OCI-M2 (cell line): ENCODE measurements around the gene ATXN7.

Experiments
- DNase-seq: peaks from one replicate; lab custom pipeline; 2025; ENCODE audit not compliant: unreplicated experiment; lab: John Stamatoyannopoulos, UW

Gene ATXN7

DNA sequence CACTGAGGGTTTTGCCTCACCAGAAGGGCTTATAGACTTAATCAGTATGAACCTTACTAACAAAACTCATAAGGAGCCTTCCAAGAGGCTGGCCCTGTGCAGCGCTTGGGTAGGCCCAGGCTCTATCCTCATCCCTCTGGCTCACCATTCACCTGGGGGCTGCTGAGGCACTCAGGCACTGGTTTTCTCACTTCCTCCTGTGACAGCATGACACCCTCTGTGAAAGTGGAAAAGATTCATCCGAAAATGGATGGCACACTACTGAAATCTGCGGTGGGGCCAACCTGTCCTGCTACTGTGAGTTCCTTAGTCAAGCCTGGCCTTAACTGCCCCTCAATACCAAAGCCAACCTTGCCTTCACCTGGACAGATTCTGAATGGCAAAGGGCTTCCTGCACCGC is 118.3 kb downstream of the ATXN7 start:
- DNase-seq = no peak

GRCh38 chr3:63984391-63984790 is 120.7 kb downstream of the ATXN7 start:
- no peak for DNase-seq

- no peak for DNase-seq
Measured at GRCh38 chr3:63986146-63986545, 122.5 kb downstream of the ATXN7 start.

DNA sequence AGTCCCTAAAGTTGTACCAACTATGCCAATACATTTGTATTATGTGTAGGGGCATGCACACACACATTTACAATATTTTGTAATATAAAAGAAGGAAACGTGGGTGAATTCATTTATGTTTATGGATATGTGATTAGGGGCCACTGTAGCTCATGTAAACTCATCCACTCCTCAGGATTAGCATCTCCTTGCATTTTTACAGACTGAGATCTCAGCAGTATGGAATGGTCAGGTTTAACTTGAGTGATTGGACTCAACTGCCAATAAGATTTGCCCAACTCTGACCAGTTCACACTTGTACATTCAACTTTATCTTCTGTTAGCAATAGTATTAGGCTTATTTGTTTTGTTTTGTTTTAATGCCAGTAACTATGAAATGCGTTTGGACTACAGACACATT is 123.2 kb downstream of the ATXN7 start:
- no peak for DNase-seq

GRCh38 chr3:63988943-63989342 is 125.3 kb downstream of the ATXN7 start:
- no peak for DNase-seq

DNA sequence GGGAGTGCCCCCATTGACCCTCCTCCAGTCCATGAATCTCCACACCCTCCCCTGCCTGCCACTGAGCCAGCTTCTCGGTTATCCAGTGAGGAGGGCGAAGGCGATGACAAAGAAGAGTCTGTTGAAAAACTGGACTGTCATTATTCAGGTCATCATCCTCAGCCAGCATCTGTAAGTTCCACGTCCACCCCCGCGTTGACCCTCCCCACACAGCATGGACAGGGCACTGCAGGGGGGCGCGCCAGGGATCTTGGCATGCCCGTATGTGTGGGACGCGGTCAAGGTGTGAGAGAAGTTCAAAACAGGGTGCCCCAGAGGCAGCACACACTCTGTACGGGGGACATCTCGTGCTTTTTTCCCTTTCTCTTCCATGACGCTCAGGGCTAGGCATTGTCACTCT is 126.5 kb downstream of the ATXN7 start:
- no peak for DNase-seq

DNA sequence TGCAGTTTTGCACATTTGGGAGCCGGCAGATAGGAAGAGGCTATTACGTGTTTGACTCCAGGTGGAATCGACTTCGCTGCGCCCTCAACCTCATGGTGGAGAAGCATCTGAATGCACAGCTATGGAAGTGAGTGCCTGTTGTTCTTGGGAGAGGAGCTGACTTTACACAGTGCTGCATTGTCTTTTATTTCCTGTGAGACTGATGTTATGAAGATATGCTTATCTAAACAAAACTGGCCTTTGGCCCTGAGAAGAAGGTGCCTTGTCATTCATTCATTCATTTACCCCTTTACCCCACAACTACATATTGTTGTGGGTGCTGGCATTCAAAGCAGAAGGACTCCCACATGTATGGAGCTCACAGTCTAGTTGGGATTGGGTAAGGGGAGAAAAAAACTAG is 127.1 kb downstream of the ATXN7 start:
- no peak for DNase-seq

GRCh38 chr3:63991666-63992065 is 128.0 kb downstream of the ATXN7 start:
- DNase-seq = no peak

GRCh38 chr3:63992516-63993209 is 129.0 kb downstream of the ATXN7 start:
- DNase-seq = no peak

GRCh38 chr3:63993653-63994079 is 130.0 kb downstream of the ATXN7 start:
- no peak for DNase-seq

GRCh38 chr3:63995086-63995485 is 131.4 kb downstream of the ATXN7 start:
- DNase-seq = no peak

DNA sequence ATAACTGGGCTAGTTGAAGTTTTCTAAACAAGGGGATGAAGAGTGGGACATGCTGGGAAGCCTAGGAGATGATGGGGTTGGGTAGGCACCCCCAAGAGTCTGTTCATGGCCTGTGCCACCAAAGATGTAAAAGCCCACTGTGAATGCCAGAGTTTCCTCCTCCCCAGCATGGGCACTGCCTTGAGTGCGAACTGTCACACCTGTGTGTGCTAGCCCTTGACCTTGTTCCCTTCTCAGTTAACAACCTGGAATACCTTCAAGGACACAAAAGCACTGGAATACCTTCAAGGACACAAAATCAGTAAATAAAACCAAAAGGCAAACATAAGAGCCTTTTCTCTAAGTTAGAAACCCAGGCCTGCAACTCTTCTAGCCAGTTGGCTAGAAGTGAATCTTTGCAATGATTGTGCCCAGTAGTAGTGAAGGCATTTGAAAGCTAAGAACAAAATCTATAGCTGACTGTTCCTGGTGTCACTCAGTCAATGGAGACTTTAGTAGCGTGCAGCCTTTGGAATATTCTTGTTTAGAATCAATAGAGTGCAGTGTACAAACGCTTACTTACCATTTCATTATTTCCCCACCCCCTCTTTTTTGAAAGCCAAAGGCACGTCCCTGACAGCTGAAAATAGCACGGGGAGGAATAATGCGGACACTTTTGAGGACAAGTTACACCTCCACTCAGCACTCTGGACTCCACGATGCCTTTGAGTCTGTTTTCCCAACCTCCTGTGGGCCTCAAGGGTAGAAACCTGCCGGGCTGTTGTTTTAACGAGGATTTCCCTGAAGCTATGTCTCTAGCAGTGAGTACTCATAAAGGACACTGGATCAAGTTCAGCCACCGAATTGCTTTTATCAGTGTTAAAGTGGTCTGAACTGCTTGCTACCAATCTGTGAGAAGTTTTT is 135.4 kb downstream of the ATXN7 start:
- no peak for DNase-seq

- no peak for DNase-seq
Measured at GRCh38 chr3:64000453-64001055, 136.9 kb downstream of the ATXN7 start.

DNA sequence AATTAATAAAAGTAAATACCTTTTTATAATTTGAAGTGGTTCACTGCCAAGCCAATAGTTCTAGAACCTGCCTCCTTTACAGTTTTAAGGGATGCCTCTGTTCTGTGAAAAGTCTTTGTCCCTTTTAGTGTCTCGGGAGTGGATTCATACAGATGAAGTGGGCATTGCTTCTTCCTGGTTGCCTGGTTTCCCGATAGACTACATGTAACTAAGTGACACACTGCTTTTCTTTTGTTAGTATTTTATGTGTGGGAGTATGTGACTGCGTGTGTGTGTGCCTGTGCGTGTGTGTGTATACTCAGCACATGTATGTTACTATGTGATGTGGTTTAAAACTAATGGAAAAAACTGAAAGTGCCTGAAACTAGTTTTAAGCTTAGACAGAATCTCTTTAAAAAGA is 138.6 kb downstream of the ATXN7 start:
- DNase-seq = no peak

DNA sequence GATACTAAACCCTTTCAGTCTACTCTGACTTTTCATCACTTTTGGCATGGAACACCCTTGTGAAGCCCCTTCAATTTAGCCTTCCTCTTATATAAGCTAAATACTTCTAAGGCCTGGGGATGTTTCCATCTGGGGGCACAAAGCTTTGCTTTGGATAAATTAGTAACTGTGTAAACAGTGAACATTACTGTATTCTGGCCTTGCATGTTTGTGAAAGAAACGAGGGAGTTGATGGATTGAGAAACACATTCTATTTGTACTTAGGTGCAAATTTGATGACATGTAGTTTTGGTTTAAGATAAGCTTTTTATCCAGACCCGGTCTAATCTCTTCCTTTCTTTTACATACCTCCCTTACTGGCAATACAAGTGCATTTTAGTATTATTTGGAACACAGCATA is 139.9 kb downstream of the ATXN7 start:
- DNase-seq = no peak

GRCh38 chr3:64008017-64008416 is 144.3 kb downstream of the ATXN7 start:
- no peak for DNase-seq

GRCh38 chr3:64008487-64009351 is 145.1 kb downstream of the ATXN7 start:
- DNase-seq = no peak

- DNase-seq = no peak
Measured at GRCh38 chr3:64009528-64009927, 145.9 kb downstream of the ATXN7 start.

DNA sequence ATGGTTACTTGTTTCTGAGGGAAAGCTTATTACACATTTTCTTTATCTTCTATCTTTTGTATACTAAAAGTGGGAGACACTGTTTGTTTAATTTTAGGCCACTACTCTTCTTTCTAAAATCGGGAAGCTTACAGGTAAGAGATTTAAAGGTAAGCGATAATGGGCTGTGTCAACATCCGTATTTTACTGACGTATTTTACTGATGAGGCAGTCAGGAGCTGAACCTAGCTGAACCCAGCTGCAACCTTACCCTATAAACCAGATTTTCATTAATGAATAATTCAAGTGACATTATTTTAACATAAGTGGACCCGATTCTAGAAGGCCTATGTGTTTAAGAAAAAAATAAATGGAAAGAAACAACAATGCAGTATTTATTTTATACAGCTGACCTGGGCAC is 146.5 kb downstream of the ATXN7 start:
- DNase-seq = no peak

DNA sequence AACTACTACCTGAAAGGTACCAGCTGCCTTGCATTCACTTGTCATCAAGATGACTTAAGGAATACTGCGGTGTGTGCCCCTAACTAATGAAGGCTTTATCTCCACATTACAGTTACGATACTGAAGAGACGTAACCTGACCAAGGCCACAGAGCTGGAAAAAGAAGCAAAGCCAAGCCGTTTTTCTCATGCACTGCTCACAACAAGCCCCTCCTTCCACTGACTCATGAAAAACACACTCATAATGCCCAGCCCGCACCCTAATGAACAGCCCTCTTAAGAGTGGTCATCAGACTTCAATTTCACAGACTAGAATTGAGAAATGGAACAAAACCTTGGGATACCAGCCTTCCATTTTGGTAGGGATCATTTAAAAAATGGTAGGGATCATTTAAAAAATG is 148.0 kb downstream of the ATXN7 start:
- no peak for DNase-seq
